Stomach (tissue), 19 donors: ENCODE data around the gene ZBTB17. TPM values are rescaled to one million over a fixed set of nuclear protein-coding genes. Genes with fewer than 3 reads are reported as not detected.

Source experiments
- DNase-seq, 2 donors: peaks; one replicate each; pipeline versions ENCODE4 v3.0.0 to v3.0.0-alpha.2; 2013 to 2019
- H3K27ac ChIP-seq, 5 donors: fragments of 200-600 bp in 4 of 5; sonication (generic) in 4 of 5; one replicate each; pipeline ENCODE4 v1.5.1; 2013 to 2019; ENCODE audit warnings: mild to moderate bottlenecking in 1 of 5, moderate library complexity in 1 of 5
- H3K27me3 ChIP-seq, 3 donors: fragments of 200-600 bp; sonication (generic); one replicate each; pipeline ENCODE4 v1.5.1; 2017 to 2019; ENCODE audit warnings: mixed run types in 1 of 3
- H3K36me3 ChIP-seq, 4 donors: fragments of 200-600 bp; sonication (generic); 1 replicate in 3 of 4; 2 replicates in 1 of 4; pipeline ENCODE4 v1.5.1; 2016 to 2019
- H3K4me1 ChIP-seq, 4 donors: fragments of 200-600 bp; sonication (generic); one replicate each; pipeline ENCODE4 v1.5.1; 2016 to 2019
- H3K4me3 ChIP-seq, 4 donors: fragments of 200-600 bp; sonication (generic) in 3 of 4; one replicate each; pipeline ENCODE4 v1.5.1; 2016 to 2019; ENCODE audit warnings: mild to moderate bottlenecking in 1 of 4
- H3K9me3 ChIP-seq, 4 donors: fragments of 200-600 bp; sonication (generic); one replicate each; pipeline ENCODE4 v1.5.1; 2016 to 2019
- EP300 ChIP-seq: sonication (generic); formaldehyde crosslinking; IDR thresholded peaks from one replicate; pipeline ENCODE4 v1.6.1; 2017; ENCODE audit warnings: antibody characterized with exemption
- POLR2A ChIP-seq, 4 donors: fragments of 450-650 bp; IDR thresholded peaks; one replicate each; pipeline ENCODE4 v1.6.1; 2016; ENCODE audit warnings: antibody characterized with exemption in 4 of 4, control low read depth in 2 of 4, mild to moderate bottlenecking in 1 of 4, moderate library complexity in 1 of 4
- POLR2AphosphoS5 ChIP-seq, 3 donors: sonication (generic); formaldehyde crosslinking; IDR thresholded peaks; one replicate each; pipeline ENCODE4 v1.6.1; 2016; ENCODE audit warnings: antibody characterized with exemption in 3 of 3
- WGBS, 5 donors: extraction: QIAGEN DNeasy Blood & Tissue Kit in 3 of 5; methylation state at CpG; one replicate each; pipeline versions ENCODE4 v1.1.5 to v1.1.7; 2013 to 2018; 5-methylcytosine and 5-hydroxymethylcytosine counted together
- intact Hi-C: fragments of 100-400 bp; cut with DNase I; formaldehyde crosslinking; loops from one replicate; pipeline ENCODE4 v1.15.1; 2023; ENCODE audit warnings: low total_unique reads
- long read RNA-seq, 10 donors: transcript quantifications; one replicate each; lab custom pipeline, GENCODE V29; 2026
- polyA plus RNA-seq, 3 donors: library from polyadenylated mRNA; stranded (reverse); fragments of 200-250 nt; gene quantifications; one replicate each; pipeline ENCODE4 v1.2.3, GENCODE V29; 2013
- total RNA-seq, 5 donors: library from RNA; depleted of rRNA; stranded (reverse); fragments of >200 nt; gene quantifications; one replicate each; pipeline versions ENCODE4 v1.1.0 to v1.2.3, GENCODE V29; 2014 to 2016
- TF ChIP-seq, protein P1 (sequence below), 7 experiments: fragments of 450-650 bp in 4 of 7; fragments of 200-600 bp in 3 of 7; sonication (generic) in 3 of 7; IDR thresholded peaks; one replicate each; pipeline ENCODE4 v1.5.1; 2016 to 2019; ENCODE audit warnings: antibody characterized with exemption in 7 of 7, control low read depth in 2 of 7, mild to moderate bottlenecking in 1 of 7
- donor health status: healthy with polysubstance abuse.
- donor health status: Bipolar disorder and iron deficiency.
- donor health status: healthy.

The ZBTB17 gene
- 100 to 1,000 TPM in 1 of 5 donors, 10 to 100 TPM in 4; 13.0 to 136 (median 65.9) TPM for total RNA-seq
- polyA plus RNA-seq: 10 to 100 TPM; 40.7 to 46.3 (median 44.2) TPM
- long read RNA-seq, donor 1: 0 reads
- long read RNA-seq, donor 2, partial matches to known transcripts: 5 of 7 reads
- long read RNA-seq, donor 2, other reads (novel, unspliced or antisense): 0 of 7 reads
- long read RNA-seq, donor 3: 0 reads
- long read RNA-seq, donor 4: 0 reads
- long read RNA-seq, donor 5, partial matches to known transcripts: 0 of 1 reads
- long read RNA-seq, donor 5, other reads (novel, unspliced or antisense): 0 of 1 reads
- long read RNA-seq, donor 6: 0 reads
- long read RNA-seq, donor 7, partial matches to known transcripts: 0 of 4 reads
- long read RNA-seq, donor 7, other reads (novel, unspliced or antisense): 0 of 4 reads
- long read RNA-seq, donor 8, partial matches to known transcripts: 0 of 1 reads
- long read RNA-seq, donor 8, other reads (novel, unspliced or antisense): 0 of 1 reads
- long read RNA-seq, donor 9: 0 reads
- long read RNA-seq, donor 10, partial matches to known transcripts: 0 of 1 reads
- long read RNA-seq, donor 10, other reads (novel, unspliced or antisense): 0 of 1 reads

GRCh38 chr1:15975805-15976680, at the start of gene ZBTB17:
Gene ZBTB17, minus strand, starts transcription at chr1:15976101. Its CDS starts 27,606 bp downstream, at chr1:15948495.
- H3K27me3 ChIP-seq: no peaks in the 10 kb centered on the region
- H3K4me1 ChIP-seq: peaks cover 11 to 45% (median 29%) of the 10 kb centered on the region in 4 donors
- peak; percentile 96 to 98 for DNase-seq
- peak within 1 kb of the TSS; percentile 59 to 90 (median 84) for H3K27ac ChIP-seq
- peak within 1 kb of the TSS; percentile 79 to 100 (median 98) for H3K4me3 ChIP-seq
- 7 to 38% (median 11%) methylated on average over 10 to 45 of the region's 47 CpGs for WGBS, 5 donors
- H3K9me3 ChIP-seq: no peaks in the 10 kb centered on the region
- TF ChIP-seq, protein P1, sequence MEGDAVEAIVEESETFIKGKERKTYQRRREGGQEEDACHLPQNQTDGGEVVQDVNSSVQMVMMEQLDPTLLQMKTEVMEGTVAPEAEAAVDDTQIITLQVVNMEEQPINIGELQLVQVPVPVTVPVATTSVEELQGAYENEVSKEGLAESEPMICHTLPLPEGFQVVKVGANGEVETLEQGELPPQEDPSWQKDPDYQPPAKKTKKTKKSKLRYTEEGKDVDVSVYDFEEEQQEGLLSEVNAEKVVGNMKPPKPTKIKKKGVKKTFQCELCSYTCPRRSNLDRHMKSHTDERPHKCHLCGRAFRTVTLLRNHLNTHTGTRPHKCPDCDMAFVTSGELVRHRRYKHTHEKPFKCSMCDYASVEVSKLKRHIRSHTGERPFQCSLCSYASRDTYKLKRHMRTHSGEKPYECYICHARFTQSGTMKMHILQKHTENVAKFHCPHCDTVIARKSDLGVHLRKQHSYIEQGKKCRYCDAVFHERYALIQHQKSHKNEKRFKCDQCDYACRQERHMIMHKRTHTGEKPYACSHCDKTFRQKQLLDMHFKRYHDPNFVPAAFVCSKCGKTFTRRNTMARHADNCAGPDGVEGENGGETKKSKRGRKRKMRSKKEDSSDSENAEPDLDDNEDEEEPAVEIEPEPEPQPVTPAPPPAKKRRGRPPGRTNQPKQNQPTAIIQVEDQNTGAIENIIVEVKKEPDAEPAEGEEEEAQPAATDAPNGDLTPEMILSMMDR (IDR thresholded peaks at IDR 0.05): no peak
- TF ChIP-seq POLR2A (IDR thresholded peaks at IDR 0.05) (peak in 1 of 4 donors; percentile 40), EP300 (no peak), POLR2AphosphoS5 (IDR thresholded peaks at IDR 0.05) (peak; percentile 57 to 93 (median 88))
- peaks cover 8 to 19% (median 17%) of the 10 kb centered on the region in 4 donors for H3K36me3 ChIP-seq
- intact Hi-C loops: no loop called here

GRCh38 chr1:16023050-16023653, 47.3 kb upstream of the ZBTB17 start:
- intact Hi-C loops: no loop called here
- peaks cover 15 to 45% (median 33%) of the 10 kb centered on the region in 4 donors for H3K4me1 ChIP-seq
- DNase-seq: no peak

DNA sequence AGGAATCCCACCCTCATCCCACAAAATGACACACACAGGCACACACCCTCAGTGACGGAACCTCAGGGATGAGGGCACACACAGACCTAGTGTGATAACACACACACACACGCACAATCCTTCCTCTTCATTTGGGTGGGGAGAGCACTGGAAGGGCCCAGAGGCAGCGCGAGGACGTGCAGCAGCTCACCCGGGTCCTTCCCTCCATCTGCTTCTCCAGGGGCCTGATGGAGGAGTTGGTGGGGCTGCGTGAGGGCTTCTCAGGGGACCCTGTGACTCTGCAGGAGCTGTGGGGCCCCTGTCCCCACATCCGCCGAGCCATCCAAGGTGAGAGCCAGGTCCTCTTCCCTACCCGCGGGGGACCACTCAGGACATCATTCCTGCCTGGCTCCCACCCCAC, 46.5 kb upstream of the ZBTB17 start:
- Histone ChIP-seq H3K4me1 (peaks cover 22 to 51% (median 40%) of the 10 kb centered on the region in 4 donors), H3K27me3 (peaks cover 0 to 8% (median 8%) of the 10 kb centered on the region in 3 donors), H3K4me3 (no peak overlapping the region), H3K36me3 (no peaks in the 10 kb centered on the region), H3K27ac (peak overlapping the region in 2 of 5 donors; percentile 6 to 91), H3K9me3 (no peaks in the 10 kb centered on the region)
- TF ChIP-seq POLR2A (IDR thresholded peaks at IDR 0.05) (no peak), EP300 (no peak), POLR2AphosphoS5 (IDR thresholded peaks at IDR 0.05) (no peak)
- TF ChIP-seq, protein P1 (IDR thresholded peaks at IDR 0.05): no peak
- DNase-seq: no peak
- WGBS, 5 donors: 77 to 95% (median 85%) methylated on average over 6 to 11 of the region's 11 CpGs
- intact Hi-C loops: no loop called here

More at GRCh38 chr1:16023050-16023653, 47.3 kb upstream of the ZBTB17 start:
- 70 to 81% (median 75%) methylated on average over 1 to 7 of the region's 7 CpGs for WGBS, 5 donors
- Histone ChIP-seq H3K9me3 (no peaks in the 10 kb centered on the region), H3K27ac (peak overlapping the region in 1 of 5 donors; percentile 91), H3K27me3 (peaks cover 0 to 10% (median 9%) of the 10 kb centered on the region in 3 donors), H3K4me3 (no peak overlapping the region), H3K36me3 (no peaks in the 10 kb centered on the region)
- TF ChIP-seq, protein P1 (IDR thresholded peaks at IDR 0.05): no peak
- TF ChIP-seq EP300 (no peak), POLR2AphosphoS5 (IDR thresholded peaks at IDR 0.05) (no peak)
